Neural cell (in vitro differentiated cells): ENCODE measurements around the gene RABL3. TPM values are rescaled to one million over a fixed set of nuclear protein-coding genes. Genes with fewer than 3 reads are reported as not detected.

Experiments used
- H2AFZ ChIP-seq: fragments of 200-600, 300-800 bp; sonication (generic), shearing (Covaris generic); 2 replicates; pipeline ENCODE4 v1.6.0; 2014; ENCODE audit warnings: low read depth, mild to moderate bottlenecking, antibody characterized with exemption, low read length, moderate library complexity
- H3F3A ChIP-seq: fragments of 200-600 bp; shearing (Covaris generic); 2 replicates; pipeline ENCODE4 v1.6.1; 2016; ENCODE audit warnings: mild to moderate bottlenecking, moderate library complexity, mixed read lengths, antibody characterized with exemption, low read length; ENCODE audit not compliant: insufficient read depth, poor library complexity, severe bottlenecking
- H3K27ac ChIP-seq: fragments of 200-600, 300-800 bp; sonication (generic), shearing (Covaris generic); 2 replicates; pipeline ENCODE4 v1.5.1; 2014; ENCODE audit warnings: mild to moderate bottlenecking, low read length, moderate library complexity
- H3K27me3 ChIP-seq: fragments of 300-800, 200-600 bp; sonication (generic), shearing (Covaris generic); 2 replicates; pipeline ENCODE4 v1.6.0; 2014; ENCODE audit warnings: mild to moderate bottlenecking, low read depth, low read length, moderate library complexity; ENCODE audit not compliant: insufficient read depth
- H3K36me3 ChIP-seq: fragments of 300-800, 200-600 bp; sonication (generic), shearing (Covaris generic); 2 replicates; pipeline ENCODE4 v1.5.1; 2014; ENCODE audit warnings: mild to moderate bottlenecking, antibody characterized with exemption, low read length, moderate library complexity; ENCODE audit not compliant: insufficient read depth
- H3K4me2 ChIP-seq: fragments of 300-800, 200-600 bp; sonication (generic), shearing (Covaris generic); 2 replicates; pipeline ENCODE4 v1.6.0; 2014; ENCODE audit warnings: mild to moderate bottlenecking, low read length
- H3K4me3 ChIP-seq: fragments of 300-800, 200-600 bp; sonication (generic), shearing (Covaris generic); 2 replicates; pipeline ENCODE4 v1.5.1; 2014; ENCODE audit warnings: mild to moderate bottlenecking, low read length, moderate library complexity
- H3K79me2 ChIP-seq: fragments of 200-600 bp; shearing (Covaris generic); replicated peaks from 2 replicates; pipeline ENCODE4 v1.6.0; 2014; ENCODE audit warnings: mild to moderate bottlenecking, low read length, moderate library complexity; ENCODE audit not compliant: insufficient read depth
- H3K9ac ChIP-seq: fragments of 300-800, 200-600 bp; sonication (generic), shearing (Covaris generic); 2 replicates; pipeline ENCODE4 v1.6.1; 2016; ENCODE audit warnings: mild to moderate bottlenecking, low read length, mixed read lengths
- H3K9me2 ChIP-seq: fragments of 200-600 bp; shearing (Covaris generic); 2 replicates; pipeline ENCODE4 v1.6.1; 2016; ENCODE audit warnings: mild to moderate bottlenecking, low read length, mixed read lengths; ENCODE audit not compliant: insufficient read depth
- H3K9me3 ChIP-seq: fragments of 200-600, 300-800 bp; sonication (generic), shearing (Covaris generic); 2 replicates; pipeline ENCODE4 v1.6.1; 2016; ENCODE audit warnings: mild to moderate bottlenecking, mixed run types, low read length, moderate library complexity, mixed read lengths
- H4K20me1 ChIP-seq: fragments of 200-600 bp; shearing (Covaris generic); 2 replicates; pipeline ENCODE4 v1.6.1; 2016; ENCODE audit warnings: mild to moderate bottlenecking, mixed run types; ENCODE audit not compliant: insufficient read depth
- EP300 ChIP-seq: fragments of 450-650 bp; conservative IDR thresholded peaks from 2 replicates; pipeline ENCODE4 v1.6.1; 2014; ENCODE audit warnings: antibody characterized with exemption, mild to moderate bottlenecking, moderate library complexity; ENCODE audit not compliant: poor library complexity, severe bottlenecking
- EZH2 ChIP-seq: fragments of 200-600, 300-800 bp; shearing (Covaris generic), sonication (generic); IDR thresholded peaks from 2 replicates; pipeline ENCODE4 v1.6.1; 2014; ENCODE audit warnings: antibody characterized with exemption, low read length, borderline replicate concordance, mild to moderate bottlenecking; ENCODE audit not compliant: insufficient read depth, poor library complexity, severe bottlenecking
- MXI1 ChIP-seq: fragments of 450-650 bp; conservative IDR thresholded peaks from 2 replicates; pipeline ENCODE4 v1.6.1; 2014; ENCODE audit warnings: antibody characterized with exemption, mild to moderate bottlenecking; ENCODE audit not compliant: poor library complexity, severe bottlenecking
- POLR2AphosphoS5 ChIP-seq: IDR thresholded peaks from 2 replicates; pipeline ENCODE4 v1.6.1; 2012
- RAD21 ChIP-seq: fragments of 450-650 bp; conservative IDR thresholded peaks from 2 replicates; pipeline ENCODE4 v1.6.1; 2014; ENCODE audit warnings: antibody characterized with exemption, mild to moderate bottlenecking, moderate library complexity
- TAF1 ChIP-seq: IDR thresholded peaks from 2 replicates; pipeline ENCODE4 v1.6.1; 2012; ENCODE audit warnings: low read depth
- polyA minus RNA-seq: library from RNA; depleted of rRNA, polyadenylated mRNA; stranded (reverse); fragments of >200 nt; gene quantifications from 2 replicates; pipeline ENCODE4 v1.2.3, GENCODE V29; 2014
- polyA plus RNA-seq: library from polyadenylated mRNA; depleted of rRNA; stranded (reverse); fragments of >200 nt; gene quantifications from 2 replicates; pipeline ENCODE4 v1.2.3, GENCODE V29; 2014
- TF ChIP-seq, protein P1 (sequence below): fragments of 450-650 bp; IDR thresholded peaks from 2 replicates; pipeline ENCODE4 v1.5.1; 2014; ENCODE audit warnings: antibody characterized with exemption, mild to moderate bottlenecking, moderate library complexity; ENCODE audit not compliant: poor library complexity, severe bottlenecking
- TF ChIP-seq, protein P2 (sequence below): IDR thresholded peaks from 2 replicates; pipeline ENCODE4 v1.6.1; 2012; ENCODE audit warnings: borderline replicate concordance

The RABL3 gene
- polyA plus RNA-seq (14.7 and 19.0 TPM in 2 replicates), polyA minus RNA-seq (19.2 and 23.0 TPM in 2 replicates)

DNA sequence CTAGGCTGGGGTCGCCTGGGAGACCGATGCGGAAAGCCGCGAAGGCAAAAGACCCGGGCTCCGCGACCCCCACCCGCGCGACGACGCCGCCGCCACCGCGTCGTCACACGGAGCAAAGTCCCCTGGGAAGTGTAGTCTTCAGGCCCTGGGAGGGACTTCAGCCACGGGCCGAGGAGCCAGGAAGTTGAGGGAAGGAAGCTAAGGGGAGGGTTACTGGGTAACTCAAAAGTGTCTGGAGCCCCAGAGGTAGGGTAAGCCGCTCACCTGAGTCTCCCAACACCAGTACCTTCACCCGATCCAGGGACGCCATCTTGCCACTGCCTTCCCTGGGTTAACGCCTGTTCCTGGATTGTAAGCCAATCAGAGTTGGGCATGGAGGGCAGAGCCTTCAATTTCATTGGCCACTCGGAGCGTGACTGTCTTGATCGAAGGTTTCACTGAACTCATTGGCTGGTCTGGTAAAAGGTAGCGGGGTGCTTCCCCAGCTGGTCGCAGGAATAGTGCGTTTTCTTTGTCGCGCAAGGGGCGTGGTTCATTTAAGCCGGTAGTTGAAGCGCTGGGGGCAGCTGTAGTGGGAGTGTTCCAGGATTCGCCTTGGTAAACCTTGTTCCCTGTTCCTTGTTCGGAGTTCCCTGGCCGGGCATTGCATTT, at the start of gene RABL3, which contains the start of gene GTF2E1:
Gene RABL3, minus strand, starts transcription at position 319 of the 651 bp plus-strand sequence. Its CDS starts 9 bp downstream, at position 310.
Gene GTF2E1, plus strand, starts transcription at position 547 of the 651 bp plus-strand sequence. CDS start 7,809 bp downstream, outside the sequence.
- Histone ChIP-seq H3K4me3 (peak within 1 kb of the TSS; percentile 90), H3K9me2 (no peaks in the 10 kb centered on the region), H3K79me2 (peaks cover 24% of the 10 kb centered on the region), H3K27ac (peak within 1 kb of the TSS; percentile 91), H3F3A (no peaks in the 10 kb centered on the region), H3K27me3 (no peaks in the 10 kb centered on the region), H3K9me3 (peaks cover 6% of the 10 kb centered on the region), H3K9ac (peak within 1 kb of the TSS; percentile 81), H3K4me2 (peak within 1 kb of the TSS; percentile 100), H2AFZ (peak within 1 kb of the TSS; percentile 98), H3K36me3 (no peaks in the 10 kb centered on the region), H4K20me1 (no peaks in the 10 kb centered on the region)
- TF ChIP-seq MXI1 (peak; percentile 62), TAF1 (peak; percentile 58), EZH2 (no peak), POLR2AphosphoS5 (peak; percentile 91), RAD21 (no peak), EP300 (peak; percentile 47)
- TF ChIP-seq, protein P1, sequence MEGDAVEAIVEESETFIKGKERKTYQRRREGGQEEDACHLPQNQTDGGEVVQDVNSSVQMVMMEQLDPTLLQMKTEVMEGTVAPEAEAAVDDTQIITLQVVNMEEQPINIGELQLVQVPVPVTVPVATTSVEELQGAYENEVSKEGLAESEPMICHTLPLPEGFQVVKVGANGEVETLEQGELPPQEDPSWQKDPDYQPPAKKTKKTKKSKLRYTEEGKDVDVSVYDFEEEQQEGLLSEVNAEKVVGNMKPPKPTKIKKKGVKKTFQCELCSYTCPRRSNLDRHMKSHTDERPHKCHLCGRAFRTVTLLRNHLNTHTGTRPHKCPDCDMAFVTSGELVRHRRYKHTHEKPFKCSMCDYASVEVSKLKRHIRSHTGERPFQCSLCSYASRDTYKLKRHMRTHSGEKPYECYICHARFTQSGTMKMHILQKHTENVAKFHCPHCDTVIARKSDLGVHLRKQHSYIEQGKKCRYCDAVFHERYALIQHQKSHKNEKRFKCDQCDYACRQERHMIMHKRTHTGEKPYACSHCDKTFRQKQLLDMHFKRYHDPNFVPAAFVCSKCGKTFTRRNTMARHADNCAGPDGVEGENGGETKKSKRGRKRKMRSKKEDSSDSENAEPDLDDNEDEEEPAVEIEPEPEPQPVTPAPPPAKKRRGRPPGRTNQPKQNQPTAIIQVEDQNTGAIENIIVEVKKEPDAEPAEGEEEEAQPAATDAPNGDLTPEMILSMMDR = no peak
- TF ChIP-seq, protein P2, sequence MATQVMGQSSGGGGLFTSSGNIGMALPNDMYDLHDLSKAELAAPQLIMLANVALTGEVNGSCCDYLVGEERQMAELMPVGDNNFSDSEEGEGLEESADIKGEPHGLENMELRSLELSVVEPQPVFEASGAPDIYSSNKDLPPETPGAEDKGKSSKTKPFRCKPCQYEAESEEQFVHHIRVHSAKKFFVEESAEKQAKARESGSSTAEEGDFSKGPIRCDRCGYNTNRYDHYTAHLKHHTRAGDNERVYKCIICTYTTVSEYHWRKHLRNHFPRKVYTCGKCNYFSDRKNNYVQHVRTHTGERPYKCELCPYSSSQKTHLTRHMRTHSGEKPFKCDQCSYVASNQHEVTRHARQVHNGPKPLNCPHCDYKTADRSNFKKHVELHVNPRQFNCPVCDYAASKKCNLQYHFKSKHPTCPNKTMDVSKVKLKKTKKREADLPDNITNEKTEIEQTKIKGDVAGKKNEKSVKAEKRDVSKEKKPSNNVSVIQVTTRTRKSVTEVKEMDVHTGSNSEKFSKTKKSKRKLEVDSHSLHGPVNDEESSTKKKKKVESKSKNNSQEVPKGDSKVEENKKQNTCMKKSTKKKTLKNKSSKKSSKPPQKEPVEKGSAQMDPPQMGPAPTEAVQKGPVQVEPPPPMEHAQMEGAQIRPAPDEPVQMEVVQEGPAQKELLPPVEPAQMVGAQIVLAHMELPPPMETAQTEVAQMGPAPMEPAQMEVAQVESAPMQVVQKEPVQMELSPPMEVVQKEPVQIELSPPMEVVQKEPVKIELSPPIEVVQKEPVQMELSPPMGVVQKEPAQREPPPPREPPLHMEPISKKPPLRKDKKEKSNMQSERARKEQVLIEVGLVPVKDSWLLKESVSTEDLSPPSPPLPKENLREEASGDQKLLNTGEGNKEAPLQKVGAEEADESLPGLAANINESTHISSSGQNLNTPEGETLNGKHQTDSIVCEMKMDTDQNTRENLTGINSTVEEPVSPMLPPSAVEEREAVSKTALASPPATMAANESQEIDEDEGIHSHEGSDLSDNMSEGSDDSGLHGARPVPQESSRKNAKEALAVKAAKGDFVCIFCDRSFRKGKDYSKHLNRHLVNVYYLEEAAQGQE = peak; percentile 74

DNA sequence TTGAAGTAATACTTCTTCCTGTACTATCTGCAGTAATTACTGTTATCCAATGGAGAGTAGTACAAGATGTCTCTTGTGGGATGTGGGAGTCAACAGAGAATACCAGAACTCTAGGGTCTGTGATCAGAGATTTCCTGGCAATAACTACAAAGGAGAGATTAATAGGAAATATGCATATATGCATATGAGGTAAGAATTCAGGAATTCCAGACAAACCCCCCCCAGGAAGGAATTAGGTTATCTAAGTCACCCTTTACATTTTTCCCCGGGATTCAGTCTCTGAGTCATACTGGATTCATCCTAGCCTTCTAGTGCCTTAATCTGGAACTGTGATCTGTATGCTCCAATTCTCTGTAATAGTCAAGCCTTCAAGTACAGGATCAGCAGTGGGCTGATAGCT, 49.6 kb upstream of the RABL3 start:
- Histone ChIP-seq H3K79me2 (no peaks in the 10 kb centered on the region), H3K9me2 (no peaks in the 10 kb centered on the region), H4K20me1 (no peaks in the 10 kb centered on the region), H3K9ac (no peak overlapping the region), H3K9me3 (no peaks in the 10 kb centered on the region), H2AFZ (no peak overlapping the region), H3F3A (no peaks in the 10 kb centered on the region), H3K27ac (no peak overlapping the region), H3K4me3 (no peak overlapping the region), H3K4me2 (no peak overlapping the region), H3K36me3 (no peaks in the 10 kb centered on the region), H3K27me3 (no peaks in the 10 kb centered on the region)
- TF ChIP-seq EZH2 = no peak

DNA sequence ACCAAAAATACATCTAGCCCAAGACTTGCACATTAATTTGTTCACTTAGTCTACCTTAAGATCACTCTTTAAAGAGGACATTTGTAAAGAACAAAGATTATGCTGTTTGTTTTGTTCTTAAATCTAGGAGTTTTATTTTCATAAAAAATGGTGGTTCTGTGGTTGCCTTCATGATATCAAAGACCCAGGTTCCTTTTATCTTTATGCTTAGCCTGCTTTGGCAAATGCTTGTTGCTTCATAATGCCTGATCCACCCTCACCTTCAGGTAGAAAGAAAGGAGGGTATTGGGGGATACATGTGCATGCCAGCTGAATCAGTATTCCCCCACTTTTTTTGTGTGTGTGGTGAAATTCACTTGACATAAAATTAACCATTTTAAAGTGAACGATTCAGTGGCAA, 48.7 kb upstream of the RABL3 start:
- no peak overlapping the region for H2AFZ ChIP-seq
- no peak overlapping the region for H3K4me2 ChIP-seq
- H4K20me1 ChIP-seq = no peaks in the 10 kb centered on the region
- no peaks in the 10 kb centered on the region for H3K27me3 ChIP-seq
- H3K9me3 ChIP-seq = no peaks in the 10 kb centered on the region
- no peak overlapping the region for H3K9ac ChIP-seq
- no peak overlapping the region for H3K4me3 ChIP-seq
- H3K36me3 ChIP-seq = no peaks in the 10 kb centered on the region
- TF ChIP-seq TAF1 (no peak), EZH2 (no peak), RAD21 (no peak), POLR2AphosphoS5 (no peak)
- TF ChIP-seq, protein P1 = no peak
- TF ChIP-seq, protein P2 = no peak
- no peaks in the 10 kb centered on the region for H3K79me2 ChIP-seq
- no peaks in the 10 kb centered on the region for H3F3A ChIP-seq
- H3K9me2 ChIP-seq = no peaks in the 10 kb centered on the region
- H3K27ac ChIP-seq = no peak overlapping the region
